GM18858 (cell line): Measurements from ENCODE around the gene GIMAP5.
"Not testable (repeated sequence)": the region's sequence is repeated elsewhere in the genome, so short reads cannot be mapped to it uniquely, and the experiment has no call there.

ENCODE experiments used
- ATAC-seq: cut with Tn5 transposase; IDR thresholded peaks from one replicate; pipeline ENCODE4 v1.9.1; 2021; ENCODE audit not compliant: unreplicated experiment

Gene GIMAP5

DNA sequence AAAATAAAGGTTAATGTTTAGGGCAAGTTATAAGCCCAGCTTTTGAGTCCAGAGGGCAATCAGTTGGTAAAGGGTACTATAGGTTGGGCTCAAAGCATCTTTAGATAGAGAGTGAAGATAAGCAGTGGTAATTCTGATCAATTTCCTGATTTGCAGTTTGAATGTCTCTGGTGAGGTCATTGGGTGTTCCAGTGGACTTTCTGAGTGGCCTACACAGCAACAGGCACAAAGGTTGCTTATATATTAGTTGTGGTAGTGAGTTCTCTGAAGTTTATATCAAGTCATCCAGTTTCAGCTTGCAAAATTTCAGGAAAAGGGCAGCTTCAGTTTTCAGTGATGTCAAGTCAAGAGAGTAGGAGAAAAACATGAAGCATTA is 29.1 kb downstream of the GIMAP5 start:
- no peak for ATAC-seq

DNA sequence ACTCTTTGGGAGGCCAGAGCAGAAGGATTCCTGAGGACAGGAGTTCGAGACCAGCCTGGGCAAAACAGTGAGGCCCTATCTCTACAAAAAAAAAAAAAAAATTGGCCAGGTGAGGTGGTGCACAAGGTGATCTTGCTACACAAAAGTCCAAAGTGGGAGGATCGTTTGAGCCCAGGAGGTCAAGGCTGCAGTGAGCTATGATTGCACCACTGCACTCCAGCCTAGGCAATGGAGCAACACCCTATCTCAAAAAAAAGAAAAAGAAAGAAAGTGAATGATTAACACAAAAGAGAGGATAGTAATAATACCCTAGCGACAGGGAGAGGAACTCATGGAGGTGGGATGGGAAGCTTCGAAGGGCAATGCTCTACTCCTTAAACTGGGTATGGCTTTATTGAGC is 32.5 kb downstream of the GIMAP5 start:
- no peak for ATAC-seq

DNA sequence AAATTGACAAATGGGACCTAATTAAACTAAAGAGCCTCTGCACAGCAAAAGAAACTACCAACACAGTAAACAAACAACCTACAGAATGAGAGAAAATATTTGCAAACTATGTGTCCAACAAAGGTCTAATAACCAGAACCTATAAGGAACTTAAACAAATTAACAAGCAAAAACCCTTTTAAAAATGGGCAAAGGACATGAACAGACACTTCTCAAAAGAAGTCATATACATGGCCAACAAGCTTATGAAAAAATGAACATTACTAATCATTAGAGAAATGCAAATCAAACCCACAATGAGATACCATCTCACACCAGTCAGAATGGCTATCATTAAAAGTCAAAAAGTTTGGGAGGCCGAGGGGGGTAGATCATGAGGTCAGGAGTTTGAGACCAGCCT is 36.9 kb downstream of the GIMAP5 start:
- not testable (repeated sequence) for ATAC-seq

DNA sequence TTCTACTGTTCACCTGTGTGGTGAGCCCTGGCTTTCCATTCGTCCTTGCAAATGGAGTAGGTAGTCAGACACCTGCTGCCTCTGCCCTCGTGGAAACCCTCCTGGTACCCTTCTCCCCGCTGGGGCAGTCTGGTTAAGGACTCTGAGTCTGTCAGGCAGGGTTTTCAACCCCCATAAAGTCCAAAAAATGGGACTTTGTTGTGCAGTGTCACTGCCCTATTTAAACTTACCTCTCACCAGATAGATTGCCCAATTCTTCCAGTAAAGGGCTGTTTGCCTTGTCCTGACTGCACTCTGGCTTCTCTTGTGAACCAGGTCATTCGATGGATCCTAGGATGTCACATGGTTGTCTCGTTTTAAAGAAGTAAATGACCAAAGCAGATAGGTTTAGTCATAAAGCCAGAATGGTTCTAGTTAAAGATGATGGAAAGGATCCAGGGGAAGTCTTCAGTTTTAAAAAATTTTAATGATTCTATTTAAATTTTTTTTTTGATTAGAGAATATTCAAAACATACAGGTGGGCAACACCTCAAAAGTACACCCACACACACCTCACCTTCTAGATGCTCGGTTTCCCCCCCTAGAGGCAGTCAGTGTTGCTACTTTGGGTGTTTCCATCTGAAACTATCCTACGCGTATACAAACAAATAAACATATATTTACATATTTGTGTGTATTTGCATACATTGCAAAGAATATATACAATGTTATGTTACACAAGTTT is 41.0 kb downstream of the GIMAP5 start:
- ATAC-seq: no peak

DNA sequence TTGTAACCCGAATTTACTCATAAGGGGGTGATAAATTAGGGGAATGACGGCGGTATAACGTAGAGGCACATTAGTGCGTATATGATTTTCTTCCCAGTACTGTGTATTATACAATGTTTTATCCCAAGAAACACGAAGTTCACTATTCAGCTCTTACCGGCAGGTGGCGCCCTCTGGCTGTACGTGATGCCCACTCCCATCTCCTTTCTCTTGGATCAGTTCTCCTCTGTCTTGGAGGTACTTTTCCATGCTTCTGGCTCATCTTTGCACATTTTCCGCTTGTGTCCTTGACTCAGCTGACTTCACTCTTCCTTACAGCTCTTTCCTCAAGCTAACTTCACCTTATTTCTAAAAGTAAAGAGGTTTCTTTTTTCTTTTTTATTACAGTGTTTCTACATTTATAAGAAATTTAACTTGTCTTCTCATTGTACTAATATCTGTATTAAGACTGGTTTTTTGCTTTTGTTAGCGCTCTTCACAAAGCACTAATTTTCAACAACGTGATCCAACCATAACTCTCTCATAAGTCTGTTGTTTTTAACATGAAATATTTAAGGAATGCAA is 41.6 kb downstream of the GIMAP5 start:
- ATAC-seq: no peak

DNA sequence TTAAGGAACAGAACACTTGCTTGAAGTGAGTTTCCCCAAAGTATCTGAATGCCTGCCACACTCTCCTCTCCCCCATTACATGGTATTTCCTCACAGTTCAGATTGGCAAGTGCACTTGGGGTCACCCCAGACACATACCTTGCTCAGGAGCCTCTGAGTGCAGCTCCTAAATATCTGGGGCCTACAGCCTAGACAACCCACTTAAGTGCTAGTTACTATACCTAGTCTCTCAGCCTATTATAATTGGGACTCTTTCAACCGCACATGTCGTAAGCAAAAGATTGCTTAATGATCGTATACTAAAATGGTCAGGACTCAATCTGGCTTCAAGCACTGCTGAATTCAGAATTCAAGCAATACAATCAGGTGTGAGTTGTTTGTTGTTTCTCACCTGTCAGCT is 43.1 kb downstream of the GIMAP5 start:
- ATAC-seq: no peak

DNA sequence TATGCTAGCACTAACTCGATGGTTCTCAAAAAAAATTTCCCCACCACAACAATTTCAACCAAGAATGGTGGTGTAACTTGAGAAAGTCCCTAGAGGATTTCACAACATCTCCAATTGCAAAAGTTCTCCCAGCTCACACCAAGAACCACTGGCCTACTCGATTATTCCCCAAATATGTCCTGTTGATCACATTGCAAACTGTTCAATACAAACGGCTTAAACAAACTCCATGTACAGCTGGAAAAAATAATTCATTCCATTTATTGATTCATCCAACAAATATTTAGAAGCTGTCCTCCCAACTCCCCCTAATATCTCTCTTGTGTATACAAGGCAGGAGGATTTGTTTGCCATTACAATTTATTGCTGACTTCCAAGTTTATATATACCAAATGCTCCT is 43.9 kb downstream of the GIMAP5 start:
- no peak for ATAC-seq

DNA sequence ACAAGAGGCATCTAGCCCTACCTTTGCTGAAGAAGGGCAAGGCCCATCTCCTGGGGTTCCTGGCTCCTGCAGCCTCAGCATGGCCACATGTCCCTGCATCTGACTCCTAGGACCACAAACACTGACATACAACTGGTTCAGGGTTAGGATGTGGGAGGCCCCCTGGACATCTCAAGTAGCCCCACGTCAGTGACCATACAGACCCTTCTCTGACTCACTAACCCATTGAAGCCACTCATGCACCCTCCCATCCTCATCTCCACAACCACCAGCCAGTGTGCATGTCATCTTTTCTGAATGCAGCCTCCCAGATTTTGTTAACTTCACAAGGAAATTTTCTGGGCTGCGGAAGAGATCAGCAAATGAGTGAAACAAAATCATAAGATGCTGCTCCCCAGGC is 44.7 kb downstream of the GIMAP5 start:
- no peak for ATAC-seq

DNA sequence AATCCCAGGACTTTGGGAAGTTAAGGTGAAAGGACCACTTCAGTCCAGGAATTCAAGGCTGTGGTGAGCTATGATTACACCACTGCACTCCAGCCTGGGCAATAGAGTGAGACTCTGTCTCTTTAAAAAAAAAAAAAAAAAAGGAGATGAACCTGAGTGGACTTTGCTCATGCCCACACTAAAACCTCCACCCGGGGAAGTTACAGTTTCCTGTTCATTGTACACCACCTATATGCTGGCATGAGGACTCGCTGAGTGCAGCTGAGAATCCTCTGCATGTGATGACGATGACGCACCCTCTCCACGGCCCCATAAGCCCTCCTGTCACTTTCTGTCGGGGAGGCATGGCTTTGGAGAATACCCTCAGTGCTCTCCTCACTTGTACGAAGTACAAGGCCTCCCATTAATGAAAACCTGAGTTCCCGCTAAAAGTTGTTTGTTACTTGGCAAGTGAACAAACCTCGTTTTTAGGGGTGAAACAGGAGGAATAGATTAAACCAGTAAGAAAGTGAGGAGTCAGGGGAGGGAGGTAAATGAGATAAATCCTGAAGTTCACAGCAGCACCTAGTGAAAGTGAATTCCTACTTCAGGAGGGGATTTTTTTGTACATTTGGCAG is 47.0 kb downstream of the GIMAP5 start:
- ATAC-seq: no peak

DNA sequence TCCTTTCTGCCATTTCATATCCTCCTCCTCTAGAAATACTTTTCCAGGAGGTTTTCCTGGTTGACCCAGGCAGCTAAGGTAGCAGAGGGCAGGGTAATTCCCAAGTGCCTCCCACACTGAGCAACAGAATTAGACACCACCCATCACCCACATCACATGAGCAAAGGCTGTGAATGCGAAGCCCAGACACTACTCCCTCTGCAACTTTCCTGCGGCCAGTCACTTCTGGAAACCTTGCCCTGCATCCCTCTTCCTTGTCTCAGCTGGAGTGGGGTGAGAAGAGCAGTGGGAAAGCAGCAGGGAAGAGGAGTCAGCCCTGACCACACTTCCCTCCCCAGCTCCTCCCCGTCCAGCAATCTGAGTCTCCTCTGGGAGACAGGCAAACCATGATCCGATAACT is 47.7 kb downstream of the GIMAP5 start:
- ATAC-seq: no peak

DNA sequence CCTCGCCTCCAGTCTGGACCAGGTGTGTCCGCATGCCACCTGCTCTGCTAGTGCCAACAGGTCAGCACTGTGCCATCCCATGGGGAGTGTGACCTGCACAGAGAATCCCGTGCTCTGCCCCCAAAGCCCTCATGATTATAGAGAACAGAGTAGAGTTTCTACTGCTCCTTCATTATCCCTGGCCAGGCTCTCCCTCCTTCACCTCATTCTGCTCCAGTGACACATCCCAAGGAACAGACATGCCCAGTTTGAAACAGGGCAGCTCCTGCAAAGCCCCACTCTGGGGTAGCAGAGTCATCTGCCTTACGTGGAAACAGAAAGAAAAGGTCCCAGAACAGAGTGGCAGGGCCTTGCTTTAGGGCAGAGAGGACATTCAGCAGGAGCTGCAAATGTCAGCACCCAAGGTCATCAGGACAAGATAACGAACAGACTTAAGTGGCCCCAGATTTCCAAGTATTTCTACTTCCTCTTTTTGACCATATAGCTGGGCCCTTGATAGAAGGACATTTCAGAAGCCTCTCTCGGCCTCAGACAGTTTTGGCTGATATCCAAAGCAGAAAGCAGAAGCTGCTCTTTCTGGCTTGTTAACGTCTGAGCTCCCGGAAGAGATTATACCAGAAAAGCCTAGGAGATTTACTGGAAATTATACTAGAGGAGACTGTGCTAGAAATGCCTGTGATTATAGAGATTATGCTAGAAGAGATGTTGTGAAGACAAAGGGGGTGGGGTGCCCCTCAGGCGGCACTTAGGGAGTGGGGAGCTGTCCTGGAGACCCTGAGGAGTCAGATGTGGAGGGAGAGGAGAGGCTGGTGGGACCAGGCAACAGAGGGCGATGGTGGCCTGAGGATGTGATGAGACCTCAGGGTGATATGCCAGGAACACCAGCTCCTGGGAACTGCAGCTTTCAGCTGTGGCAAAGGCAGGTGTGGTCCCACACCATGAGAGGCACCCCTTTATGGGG is 50.4 kb downstream of the GIMAP5 start:
- ATAC-seq: no peak

DNA sequence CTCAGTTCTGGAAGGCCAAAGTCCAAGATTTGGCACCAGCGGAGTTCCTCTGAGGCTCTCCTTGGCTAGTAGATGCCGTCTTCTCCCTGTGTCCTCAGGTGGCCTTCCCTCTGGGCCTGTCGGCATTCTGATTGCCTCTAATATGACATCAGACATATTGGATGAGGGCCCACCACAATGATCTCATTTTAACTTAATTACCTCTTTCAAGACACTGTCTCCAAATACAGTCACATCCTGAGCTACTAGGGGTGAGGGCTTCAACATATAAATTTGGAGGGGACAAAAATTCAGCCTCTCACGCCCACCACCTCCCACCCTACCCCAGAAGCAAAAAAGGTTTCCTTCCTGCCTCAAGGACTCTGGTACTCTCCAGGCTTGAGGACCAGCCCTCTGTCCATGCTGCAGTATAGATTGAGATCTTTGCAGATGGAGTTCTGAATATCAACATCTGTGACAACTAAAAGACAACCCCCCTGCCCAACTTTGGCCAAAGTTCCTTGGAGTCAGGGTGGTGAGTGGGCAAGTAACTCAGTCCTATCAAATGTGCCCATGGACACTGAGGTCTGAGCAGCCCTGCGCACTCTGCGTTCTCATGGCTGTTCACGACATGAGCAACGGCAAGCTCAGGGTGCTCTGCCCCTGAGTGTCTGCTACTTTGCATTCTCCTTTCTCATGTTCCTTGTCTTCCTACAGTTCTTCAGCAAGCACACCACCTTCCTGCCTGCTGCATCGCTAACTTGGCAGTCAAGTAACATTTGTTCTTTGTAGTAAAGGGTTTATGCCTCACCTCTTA is 51.5 kb downstream of the GIMAP5 start:
- no peak for ATAC-seq

DNA sequence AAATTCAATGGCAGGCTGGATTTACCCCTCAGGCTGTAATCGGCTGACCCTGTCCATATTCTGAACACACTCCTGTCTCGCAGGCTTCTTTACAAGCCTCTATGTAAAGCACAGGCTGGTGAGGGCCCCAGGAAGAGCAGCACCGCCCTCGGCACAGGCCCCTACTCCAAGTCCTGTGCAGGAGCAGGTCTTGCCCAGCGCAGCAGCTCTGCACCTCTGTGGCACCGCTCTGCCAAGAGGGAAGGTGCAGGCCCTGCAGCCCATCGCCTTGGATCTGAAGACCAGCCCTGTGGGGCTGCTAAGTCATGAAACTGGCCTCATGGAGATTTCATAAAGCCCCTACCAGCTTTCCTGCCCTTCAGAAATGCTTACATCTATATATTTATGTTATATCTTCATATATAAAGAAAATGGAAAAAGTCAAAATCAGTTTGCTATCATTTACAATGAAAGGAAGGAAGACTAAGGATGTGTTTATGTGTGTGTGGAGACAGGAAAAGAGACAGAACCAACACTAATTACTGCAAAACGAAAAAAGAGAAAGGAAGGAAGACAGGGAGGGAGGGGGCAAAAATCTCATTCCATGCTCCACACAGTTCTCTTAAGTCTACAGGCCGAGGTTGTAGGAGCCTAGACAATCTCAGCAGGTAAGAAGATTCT is 53.3 kb downstream of the GIMAP5 start:
- ATAC-seq: no peak

DNA sequence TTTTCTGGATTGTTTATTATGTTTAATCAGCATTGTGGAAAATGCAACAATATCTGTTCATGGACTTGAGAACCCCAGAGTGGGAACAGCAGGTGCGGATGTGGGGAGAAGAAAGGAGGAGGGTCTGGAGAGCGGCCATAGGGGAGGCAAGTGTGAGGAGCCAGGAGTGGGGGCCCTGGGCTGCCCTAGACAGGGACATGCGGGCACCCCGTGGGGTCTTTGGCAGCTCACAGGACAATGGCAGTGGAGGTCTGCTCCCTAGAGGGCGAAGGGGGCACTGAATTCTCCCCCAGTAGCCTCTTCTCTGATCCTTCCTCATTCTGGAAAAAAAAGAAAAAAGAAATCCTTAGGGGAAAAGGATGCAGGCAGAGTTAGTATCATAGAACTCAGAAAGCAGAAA is 54.1 kb downstream of the GIMAP5 start:
- no peak for ATAC-seq

DNA sequence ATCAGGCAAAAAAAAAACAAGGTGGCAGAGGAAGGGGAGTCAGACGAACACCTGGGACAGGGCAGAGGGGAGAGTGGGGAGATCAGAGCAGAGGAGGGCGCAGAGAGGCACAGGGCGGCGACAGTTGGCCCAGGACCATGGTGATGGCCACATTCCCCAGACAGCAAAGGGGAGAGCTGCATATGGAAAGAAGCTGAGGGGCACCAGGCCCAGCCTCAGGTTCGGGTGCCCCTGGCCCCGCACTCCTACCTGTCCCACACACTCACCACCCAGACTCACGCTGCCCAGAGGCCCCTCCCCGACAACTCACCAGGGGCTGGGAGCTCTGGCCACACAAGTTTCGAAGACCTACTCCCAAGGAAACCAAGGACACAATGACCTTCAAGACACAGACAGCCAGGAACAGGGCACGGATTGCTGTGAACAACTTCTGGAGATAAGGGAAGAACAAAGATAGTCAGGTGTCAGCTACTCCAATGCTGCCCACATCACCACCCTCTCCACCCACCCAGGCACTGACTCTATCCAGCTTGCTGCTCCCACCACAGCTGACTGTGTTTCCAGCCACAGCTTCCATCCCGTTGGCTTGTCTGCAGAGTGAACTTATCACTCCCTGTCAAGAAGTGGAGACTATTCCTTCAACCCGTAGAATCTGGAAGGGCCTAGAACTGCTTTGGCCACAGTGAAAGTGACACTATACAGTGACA is 54.7 kb downstream of the GIMAP5 start:
- ATAC-seq: no peak
